Measurements from ENCODE around the gene ZNF554. TPM values are rescaled to one million over a fixed set of nuclear protein-coding genes. Genes with fewer than 3 reads are reported as not detected.
A peak's percentile ranks its signal among the peaks of the same experiment; 100 is the strongest.

The ZNF554 gene
- total RNA-seq, 1 donor from 2014 or later, result 8.6 TPM

GRCh38 chr19:2811221-2811722 lies 8.4 kb upstream of the ZNF554 start:
- Mint-ChIP-seq H3K9me3 (no peaks in the 10 kb centered on the region), H3K27ac (ENCODE audit: unreplicated experiment) (no peak overlapping the region), H3K27me3 (ENCODE audit: low read depth) (no peaks in the 10 kb centered on the region), H3K36me3 (ENCODE audit: low read depth) (peaks cover 3% of the 10 kb centered on the region), H3K4me3 (no peak overlapping the region), H3K4me1 (no peaks in the 10 kb centered on the region)
- TF ChIP-seq CTCF (conservative IDR thresholded peaks at IDR 0.05), result no peak
- DNase-seq (ENCODE audit: low read depth, low spot score), result no peak

DNA sequence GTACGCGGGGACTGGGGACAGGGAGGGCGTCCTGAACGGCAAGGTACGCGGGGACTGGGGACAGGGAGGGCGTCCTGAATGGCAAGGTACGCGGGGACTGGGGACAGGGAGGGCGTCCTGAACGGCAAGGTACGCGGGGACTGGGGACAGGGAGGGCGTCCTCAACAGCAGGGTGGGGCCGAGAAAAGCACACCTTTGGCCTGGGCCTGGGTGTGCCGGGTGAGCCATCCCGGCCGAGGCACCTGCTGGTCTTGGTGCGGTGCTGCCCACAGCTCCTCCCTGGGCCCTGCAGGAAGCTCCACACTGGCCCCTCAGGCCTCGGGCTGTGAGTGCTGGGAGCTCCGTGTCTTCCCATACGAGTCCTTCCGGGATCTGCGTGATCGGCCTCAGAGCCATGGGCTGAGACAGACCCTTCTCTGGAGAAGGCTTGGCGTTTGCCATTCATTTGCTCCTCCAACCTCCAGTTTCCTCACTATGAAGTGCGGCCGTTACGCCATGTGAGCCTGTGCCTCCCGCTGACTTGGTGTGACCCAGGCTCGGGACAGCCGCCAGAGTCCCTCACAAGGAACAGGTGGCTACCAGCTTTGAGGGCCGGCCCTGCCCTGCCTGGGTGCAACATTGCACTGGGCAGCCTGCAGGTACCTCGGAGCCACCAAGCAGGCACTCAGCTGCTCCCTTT lies 7.8 kb upstream of the ZNF554 start:
- H3K36me3 Mint-ChIP-seq (ENCODE audit: low read depth), result peaks cover 3% of the 10 kb centered on the region
- TF ChIP-seq CTCF (conservative IDR thresholded peaks at IDR 0.05), result no peak
- no peak overlapping the region for H3K27ac Mint-ChIP-seq (ENCODE audit: unreplicated experiment)
- no peak overlapping the region for H3K4me3 Mint-ChIP-seq
- no peaks in the 10 kb centered on the region for H3K4me1 Mint-ChIP-seq
- H3K27me3 Mint-ChIP-seq (ENCODE audit: low read depth), result no peaks in the 10 kb centered on the region
- DNase-seq (ENCODE audit: low read depth, low spot score), result no peak
- no peaks in the 10 kb centered on the region for H3K9me3 Mint-ChIP-seq

GRCh38 chr19:2812414-2813234 lies 7.0 kb upstream of the ZNF554 start:
- no peak overlapping the region for H3K4me3 Mint-ChIP-seq
- no peaks in the 10 kb centered on the region for H3K9me3 Mint-ChIP-seq
- TF ChIP-seq CTCF (conservative IDR thresholded peaks at IDR 0.05), result no peak
- H3K4me1 Mint-ChIP-seq, result peaks cover 3% of the 10 kb centered on the region
- no peak for DNase-seq (ENCODE audit: low read depth, low spot score)
- H3K27me3 Mint-ChIP-seq (ENCODE audit: low read depth), result no peaks in the 10 kb centered on the region
- peaks cover 6% of the 10 kb centered on the region for H3K36me3 Mint-ChIP-seq (ENCODE audit: low read depth)
- no peak overlapping the region for H3K27ac Mint-ChIP-seq (ENCODE audit: unreplicated experiment)

GRCh38 chr19:2813235-2814160 lies 6.2 kb upstream of the ZNF554 start:
- DNase-seq (ENCODE audit: low read depth, low spot score), result no peak
- H3K36me3 Mint-ChIP-seq (ENCODE audit: low read depth), result peaks cover 6% of the 10 kb centered on the region
- H3K4me3 Mint-ChIP-seq, result no peak overlapping the region
- H3K27me3 Mint-ChIP-seq (ENCODE audit: low read depth), result no peaks in the 10 kb centered on the region
- H3K9me3 Mint-ChIP-seq, result no peaks in the 10 kb centered on the region
- TF ChIP-seq CTCF (conservative IDR thresholded peaks at IDR 0.05), result no peak
- peaks cover 3% of the 10 kb centered on the region for H3K4me1 Mint-ChIP-seq
- H3K27ac Mint-ChIP-seq (ENCODE audit: unreplicated experiment), result no peak overlapping the region

GRCh38 chr19:2814426-2814825 lies 5.2 kb upstream of the ZNF554 start:
- H3K9me3 Mint-ChIP-seq, result no peaks in the 10 kb centered on the region
- peak overlapping the region; percentile 49 for H3K4me3 Mint-ChIP-seq
- TF ChIP-seq CTCF (conservative IDR thresholded peaks at IDR 0.05), result no peak

More at GRCh38 chr19:2814426-2814825, 5.2 kb upstream of the ZNF554 start:
- H3K36me3 Mint-ChIP-seq (ENCODE audit: low read depth), result peaks cover 3% of the 10 kb centered on the region
- no peaks in the 10 kb centered on the region for H3K27me3 Mint-ChIP-seq (ENCODE audit: low read depth)
- H3K4me1 Mint-ChIP-seq, result peaks cover 3% of the 10 kb centered on the region
- no peak for DNase-seq (ENCODE audit: low read depth, low spot score)
- no peak overlapping the region for H3K27ac Mint-ChIP-seq (ENCODE audit: unreplicated experiment)
